ENCODE data around the gene CTNND2.

The CTNND2 gene

GRCh38 chr5:11000515-11001353, 903.5 kb downstream of the CTNND2 start:
- DNase-seq: no peak

DNA sequence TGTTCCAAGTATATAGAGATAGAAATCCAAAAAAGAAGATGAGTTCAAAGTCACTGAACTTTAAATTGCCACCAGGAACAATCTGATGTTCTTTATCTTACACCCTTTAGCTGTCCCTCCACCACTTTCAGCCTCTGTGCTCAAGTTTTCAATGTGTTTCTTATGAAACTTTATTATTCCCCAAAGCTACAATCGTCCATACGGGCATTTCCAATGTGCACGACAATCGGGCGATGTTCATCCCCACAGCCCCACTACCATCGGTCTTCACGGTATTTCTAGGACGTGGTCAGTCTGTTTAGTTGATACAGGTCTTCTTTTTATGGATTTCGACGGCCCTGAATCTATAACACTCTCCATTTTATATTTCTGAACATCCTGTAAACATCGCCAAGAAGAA, 904.5 kb downstream of the CTNND2 start:
- no peak for DNase-seq

DNA sequence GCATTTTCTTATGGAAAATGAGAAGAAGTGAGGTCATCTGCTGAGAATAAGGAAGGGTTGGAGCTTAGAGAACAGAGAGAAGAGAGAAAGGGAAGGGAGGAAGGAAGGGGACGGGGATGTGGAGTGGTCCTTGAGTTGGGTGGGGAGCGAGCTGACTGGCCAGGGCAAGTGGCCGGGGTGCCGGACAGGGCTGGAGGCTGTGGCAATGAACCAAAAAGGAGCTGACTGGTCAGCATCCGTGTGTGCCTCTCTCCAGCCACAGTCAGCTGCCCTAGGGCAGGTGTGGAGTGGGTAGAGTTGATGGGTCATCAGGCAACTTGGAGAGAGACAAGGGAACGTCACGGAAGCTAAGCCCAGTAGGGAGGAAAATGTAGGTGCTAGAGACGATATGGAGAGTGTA, 908.4 kb downstream of the CTNND2 start:
- no peak for DNase-seq

GRCh38 chr5:10994091-10994986, 909.9 kb downstream of the CTNND2 start:
- DNase-seq: no peak

- no peak for DNase-seq
These were observed 913.6 kb downstream of the CTNND2 start for GRCh38 chr5:10990634-10991033.

GRCh38 chr5:10989577-10990263, 914.5 kb downstream of the CTNND2 start:
- DNase-seq: no peak

DNA sequence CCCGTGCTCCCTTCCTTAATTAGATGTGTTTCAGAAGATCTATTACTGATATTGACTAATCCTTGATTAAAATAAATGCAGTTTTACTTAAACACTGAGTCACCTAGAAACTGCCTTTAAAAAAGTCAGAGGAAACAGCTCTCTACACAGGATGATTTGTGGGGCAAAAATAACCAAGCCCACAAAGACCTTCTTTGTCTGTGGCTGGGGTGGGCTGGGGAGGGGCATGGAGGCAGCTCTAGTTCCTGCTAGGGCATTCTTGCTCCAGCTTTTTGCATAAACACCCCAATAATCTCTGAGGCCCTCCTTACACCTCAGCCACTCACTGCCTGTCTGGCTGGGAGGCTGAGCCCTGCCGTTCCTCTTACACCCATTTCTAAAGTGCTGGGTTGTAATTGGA, 915.6 kb downstream of the CTNND2 start:
- DNase-seq: no peak

GRCh38 chr5:10987925-10988504, 916.2 kb downstream of the CTNND2 start:
- no peak for DNase-seq

DNA sequence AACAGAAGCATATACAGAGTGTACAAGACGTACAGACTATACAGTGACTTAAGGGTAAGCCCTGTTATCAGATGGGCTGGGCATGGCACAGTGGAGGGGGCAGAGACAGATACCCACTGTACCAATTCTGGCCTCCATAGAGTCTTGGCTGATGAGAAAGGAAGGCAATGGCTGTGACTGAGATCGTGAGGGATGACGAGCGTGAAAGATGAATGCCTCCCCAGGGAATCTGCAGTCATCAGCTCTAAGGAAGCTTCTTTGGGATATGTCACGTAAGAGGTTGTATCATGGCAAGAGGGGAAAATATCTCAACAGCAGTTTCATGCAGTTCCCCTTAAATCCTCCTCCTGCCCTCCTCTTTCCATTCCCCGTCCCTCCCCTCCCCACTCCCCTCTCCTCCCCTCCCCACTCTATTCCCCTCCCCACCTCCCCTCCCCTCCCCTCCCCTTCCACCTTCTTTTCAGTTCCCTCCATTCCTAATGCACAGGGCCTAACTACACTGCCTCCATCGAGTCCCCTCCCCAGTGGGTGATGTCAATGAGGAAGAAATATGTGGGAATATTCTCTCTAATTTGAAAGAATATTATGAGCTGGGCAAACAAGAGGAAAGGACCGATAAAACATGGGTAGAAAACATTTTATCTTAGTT, 916.8 kb downstream of the CTNND2 start:
- no peak for DNase-seq

GRCh38 chr5:10985721-10986110, 918.5 kb downstream of the CTNND2 start:
- no peak for DNase-seq

DNA sequence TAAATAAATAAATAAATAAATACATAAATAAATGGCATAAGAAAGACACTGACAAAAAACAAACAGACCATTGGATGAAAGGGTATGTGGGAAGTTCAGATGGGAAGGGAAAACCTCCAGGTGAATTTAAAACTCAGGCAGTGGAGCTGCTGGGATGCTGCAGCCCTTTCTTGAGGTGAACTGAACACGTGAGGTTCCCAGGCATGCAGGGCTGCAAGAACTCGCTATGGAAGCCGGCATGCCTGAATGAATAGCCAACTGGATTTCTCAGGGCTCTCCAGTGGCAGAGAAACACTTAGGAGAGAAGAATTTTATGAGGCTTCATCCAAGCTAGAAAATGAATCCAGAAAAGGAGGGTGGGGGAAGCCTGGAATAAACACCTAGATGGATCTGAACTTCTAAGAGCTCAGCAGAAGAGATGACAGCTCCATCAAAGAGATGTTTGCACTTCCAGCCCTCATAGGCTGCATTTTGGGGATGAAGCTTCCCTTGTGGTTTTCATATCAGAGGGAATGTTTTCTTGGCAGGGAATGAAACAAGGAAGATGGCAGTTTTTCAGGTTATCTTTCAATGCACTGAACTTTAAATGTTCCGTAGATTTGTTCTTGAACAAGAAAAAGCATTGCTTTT, 919.0 kb downstream of the CTNND2 start:
- DNase-seq: no peak

DNA sequence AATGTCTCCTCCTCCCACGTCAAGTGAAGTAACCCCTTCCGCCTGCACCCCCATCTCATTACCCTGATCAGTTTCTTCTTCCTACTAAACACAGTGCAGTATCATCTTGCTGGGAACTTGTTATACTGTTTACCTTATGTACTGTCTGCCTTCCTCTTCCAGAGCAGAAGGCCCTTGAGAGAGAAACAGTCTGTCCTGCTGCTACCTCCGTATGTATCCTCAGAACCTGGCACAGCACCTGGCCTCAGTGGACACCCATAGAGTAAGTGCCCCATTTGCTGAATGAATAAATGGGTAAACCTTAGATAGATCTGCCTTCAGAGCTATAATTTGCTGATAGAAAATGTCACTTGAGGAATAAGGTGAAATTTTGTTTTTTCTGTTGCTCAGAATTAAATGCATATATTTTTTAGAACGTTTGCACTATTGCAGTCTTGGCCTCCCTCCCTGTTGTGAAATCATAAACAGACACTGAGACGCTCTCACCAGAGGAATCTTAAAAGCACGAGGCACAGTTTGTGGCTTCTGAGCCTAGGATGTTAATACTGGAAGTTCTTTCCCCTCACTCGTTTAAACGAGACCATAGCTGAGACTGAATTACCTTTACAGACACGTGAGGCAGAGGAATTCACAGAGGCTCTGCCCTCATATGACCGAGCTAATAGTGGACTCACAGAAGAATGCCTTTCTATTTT, 920.1 kb downstream of the CTNND2 start:
- no peak for DNase-seq

GRCh38 chr5:10982626-10983025, 921.6 kb downstream of the CTNND2 start:
- DNase-seq: no peak

DNA sequence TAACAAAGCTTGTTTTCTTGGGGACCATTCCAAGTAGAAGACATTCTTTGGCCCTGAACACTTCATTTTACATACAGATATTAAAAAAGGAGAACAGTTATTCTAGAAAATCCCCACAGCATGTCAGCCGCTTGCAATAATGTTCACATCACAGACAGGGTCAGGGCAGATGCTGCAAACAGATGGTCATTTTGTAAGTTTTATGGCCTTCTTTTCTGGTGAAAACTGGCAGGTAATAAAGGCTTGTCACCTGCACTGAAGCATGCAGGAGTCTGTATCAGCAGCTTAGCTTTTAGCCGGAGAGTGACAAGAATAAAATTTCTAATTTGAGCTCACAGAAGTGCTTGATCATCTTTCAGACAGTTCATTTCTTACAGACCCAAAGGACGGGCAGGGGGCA, 922.3 kb downstream of the CTNND2 start:
- DNase-seq: no peak

GRCh38 chr5:10977011-10977410, 927.2 kb downstream of the CTNND2 start:
- no peak for DNase-seq

- DNase-seq: no peak
These were observed 928.3 kb downstream of the CTNND2 start for GRCh38 chr5:10975945-10976344.

DNA sequence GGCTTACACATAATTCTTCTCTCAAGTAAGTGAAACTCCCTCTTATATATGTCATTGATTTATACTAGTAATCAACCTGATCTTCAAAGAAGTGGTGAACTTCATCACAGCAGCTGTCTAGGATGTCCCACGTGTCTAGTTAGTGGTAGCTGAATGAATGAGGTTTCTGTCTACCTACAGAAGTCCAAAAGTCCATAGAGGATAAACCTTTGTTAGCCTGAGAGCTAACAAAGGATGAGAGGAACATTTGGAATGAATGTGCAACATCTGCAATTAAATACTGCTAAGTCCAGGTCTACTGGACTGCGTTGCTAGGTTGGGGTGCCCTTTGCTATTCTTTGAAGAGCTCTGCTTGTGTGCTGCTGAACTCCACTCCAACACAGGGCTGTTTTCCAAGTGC, 929.4 kb downstream of the CTNND2 start:
- no peak for DNase-seq

DNA sequence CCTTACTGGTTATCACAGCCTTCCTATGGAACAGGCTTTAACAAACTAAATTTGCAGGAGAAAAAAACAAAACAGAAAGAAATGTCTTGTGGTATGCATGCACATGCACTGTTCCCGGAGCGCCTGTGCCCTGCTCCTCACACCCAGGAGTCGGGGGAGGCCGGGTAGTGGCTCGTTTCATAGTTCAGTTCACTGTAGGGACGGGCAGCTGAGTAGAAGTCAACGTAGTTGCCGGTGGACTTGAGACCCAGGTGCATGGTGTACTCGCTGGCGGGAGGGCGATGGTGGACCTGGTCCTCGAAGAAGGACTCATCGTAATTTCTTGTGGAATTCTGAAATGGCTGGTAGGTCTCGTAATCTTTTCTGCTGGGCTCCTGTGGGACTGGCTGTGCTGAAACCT, 930.9 kb downstream of the CTNND2 start:
- no peak for DNase-seq

GRCh38 chr5:10969684-10970180, 934.5 kb downstream of the CTNND2 start:
- no peak for DNase-seq

GRCh38 chr5:10964806-10965205, 939.4 kb downstream of the CTNND2 start:
- no peak for DNase-seq

- DNase-seq: no peak
These were observed 945.5 kb downstream of the CTNND2 start for GRCh38 chr5:10958728-10959127.
